ENCODE measurements around the gene TRUB2. TPM values are rescaled to one million over a fixed set of nuclear protein-coding genes. Genes with fewer than 3 reads are reported as not detected.

Gene TRUB2
- total and polyA plus RNA-seq, 2 of the 13 experiments (the other 11 are each of a cell fraction or from before 2014, with no cell fraction given): 22.3 to 41.2 TPM

DNA sequence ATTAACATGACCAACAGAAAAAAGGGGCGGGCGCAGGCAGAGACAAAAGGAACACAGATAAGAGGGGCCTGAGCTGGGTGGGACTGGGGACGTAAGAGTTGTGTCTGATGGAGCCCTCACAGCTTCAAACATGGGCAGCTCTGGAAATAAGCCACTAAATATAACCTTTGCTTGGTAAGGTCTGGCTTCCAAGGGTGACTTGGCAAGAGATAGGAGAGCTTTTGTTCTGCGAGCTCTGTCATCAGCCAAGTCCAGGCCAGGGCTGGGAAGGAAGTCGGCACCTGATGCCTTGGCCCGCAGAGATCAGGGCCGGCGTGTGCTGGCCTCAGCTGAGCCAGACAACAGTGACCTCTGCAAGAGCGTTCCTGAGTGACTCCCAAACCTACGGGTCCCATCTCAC is 11.8 kb downstream of the TRUB2 start (continued):
- TF ChIP-seq, protein P1, sequence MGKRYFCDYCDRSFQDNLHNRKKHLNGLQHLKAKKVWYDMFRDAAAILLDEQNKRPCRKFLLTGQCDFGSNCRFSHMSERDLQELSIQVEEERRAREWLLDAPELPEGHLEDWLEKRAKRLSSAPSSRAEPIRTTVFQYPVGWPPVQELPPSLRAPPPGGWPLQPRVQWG (CRISPR knock-in tag; IDR thresholded peaks at IDR 0.05; ENCODE audit: borderline replicate concordance, low read depth): no peak
- TF ChIP-seq, protein P2, sequence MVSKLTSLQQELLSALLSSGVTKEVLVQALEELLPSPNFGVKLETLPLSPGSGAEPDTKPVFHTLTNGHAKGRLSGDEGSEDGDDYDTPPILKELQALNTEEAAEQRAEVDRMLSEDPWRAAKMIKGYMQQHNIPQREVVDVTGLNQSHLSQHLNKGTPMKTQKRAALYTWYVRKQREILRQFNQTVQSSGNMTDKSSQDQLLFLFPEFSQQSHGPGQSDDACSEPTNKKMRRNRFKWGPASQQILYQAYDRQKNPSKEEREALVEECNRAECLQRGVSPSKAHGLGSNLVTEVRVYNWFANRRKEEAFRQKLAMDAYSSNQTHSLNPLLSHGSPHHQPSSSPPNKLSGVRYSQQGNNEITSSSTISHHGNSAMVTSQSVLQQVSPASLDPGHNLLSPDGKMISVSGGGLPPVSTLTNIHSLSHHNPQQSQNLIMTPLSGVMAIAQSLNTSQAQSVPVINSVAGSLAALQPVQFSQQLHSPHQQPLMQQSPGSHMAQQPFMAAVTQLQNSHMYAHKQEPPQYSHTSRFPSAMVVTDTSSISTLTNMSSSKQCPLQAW (CRISPR knock-in tag; IDR thresholded peaks at IDR 0.05): no peak
- TF ChIP-seq ZFP36L2 (CRISPR knock-in tag; IDR thresholded peaks at IDR 0.05) (no peak), SMARCE1 (IDR thresholded peaks at IDR 0.05; ENCODE audit: borderline replicate concordance) (no peak)

- H3K27me3 ChIP-seq (ENCODE audit: control insufficient read depth in 1 of 2, insufficient read depth in 2 of 2, low read length in 2 of 2): no peaks in the 10 kb centered on the region
- peaks cover 15 to 38% of the 10 kb centered on the region in 2 experiments for H3K36me3 ChIP-seq (replicated peaks in 1 of 2; ENCODE audit: control insufficient read depth in 1 of 2, insufficient read depth in 2 of 2, low read length in 2 of 2)
- no peak for FAIRE-seq
- H3K4me3 ChIP-seq (replicated peaks in 1 of 3; ENCODE audit: insufficient read depth in 1 of 3, low read depth in 2 of 3, low read length in 3 of 3): no peak overlapping the region
- no peak overlapping the region for H3K9ac ChIP-seq (ENCODE audit: insufficient read depth, low read depth, low read length)
- POLR2A ChIA-PET: interaction anchor here (3.0 kb wide), 1 partner anchor 10 kb away, joined by 15 read pairs; no protein-coding TSS in a partner anchor
- no peak for DNase-seq (ENCODE audit: low spot score)
- intact Hi-C loops (cut with micrococcal nuclease; ENCODE audit: unreplicated experiment) (no loop called here), in situ Hi-C loops (cut with HindIII; ENCODE audit: extremely low pct_ligation_motif_present, low pct_unique_long_range_greater_than_20kb) (no loop called here)
- H4K20me1 ChIP-seq (ENCODE audit: insufficient read depth, low read length): no peaks in the 10 kb centered on the region
- WGBS (ENCODE audit: low lambda C conversion rate): 92% methylated on average over 10 of the region's 16 CpGs
- no peaks in the 10 kb centered on the region for H3K4me1 ChIP-seq (ENCODE audit: insufficient read depth, low read length)
- no peak overlapping the region for H3K27ac ChIP-seq (ENCODE audit: extremely low read length, insufficient read depth, low read length)
- H2AFZ ChIP-seq (ENCODE audit: low read length): no peak overlapping the region
- H3K79me2 ChIP-seq (ENCODE audit: insufficient read depth, low read length): no peaks in the 10 kb centered on the region
- CTCF ChIA-PET (ENCODE audit: low intra/inter-chr PET ratio, low total read pairs): no interaction called here
- no peaks in the 10 kb centered on the region for H3K9me3 ChIP-seq (ENCODE audit: low read length)
- no peak overlapping the region for H3K4me2 ChIP-seq (ENCODE audit: low read depth, low read length)
- ATAC-seq: no peak
- no TSS peak for BruUV-seq (replicated peaks)
- TF ChIP-seq ZNF367 (CRISPR knock-in tag; IDR thresholded peaks at IDR 0.05; ENCODE audit: borderline replicate concordance): no peak
- TF ChIP-seq ZNF816 (CRISPR knock-in tag; IDR thresholded peaks at IDR 0.05; ENCODE audit: borderline replicate concordance): no peak
- no peak for TF ChIP-seq NR2F1 (CRISPR knock-in tag; IDR thresholded peaks at IDR 0.05)
- TF ChIP-seq JDP2 (CRISPR knock-in tag; IDR thresholded peaks at IDR 0.05; ENCODE audit: borderline replicate concordance): no peak
- no peak for TF ChIP-seq GABPA (IDR thresholded peaks at IDR 0.05; ENCODE audit: low read depth, low read length)
- no peak for TF ChIP-seq GABPA (CRISPR knock-in tag; IDR thresholded peaks at IDR 0.05; ENCODE audit: low read depth)
- TF ChIP-seq ZNF33A (CRISPR knock-in tag; IDR thresholded peaks at IDR 0.05; ENCODE audit: borderline replicate concordance): no peak
- no peak for TF ChIP-seq ZNF510 (CRISPR knock-in tag; IDR thresholded peaks at IDR 0.05; ENCODE audit: low read depth)
- TF ChIP-seq SPEN (CRISPR knock-in tag; IDR thresholded peaks at IDR 0.05; ENCODE audit: low read depth): no peak
- TF ChIP-seq KDM4B (CRISPR knock-in tag; IDR thresholded peaks at IDR 0.05): no peak
- no peak for TF ChIP-seq ZNF383 (CRISPR knock-in tag; IDR thresholded peaks at IDR 0.05; ENCODE audit: borderline replicate concordance)
- no peak for TF ChIP-seq KLF13 (CRISPR knock-in tag; IDR thresholded peaks at IDR 0.05)
- TF ChIP-seq, protein P3, sequence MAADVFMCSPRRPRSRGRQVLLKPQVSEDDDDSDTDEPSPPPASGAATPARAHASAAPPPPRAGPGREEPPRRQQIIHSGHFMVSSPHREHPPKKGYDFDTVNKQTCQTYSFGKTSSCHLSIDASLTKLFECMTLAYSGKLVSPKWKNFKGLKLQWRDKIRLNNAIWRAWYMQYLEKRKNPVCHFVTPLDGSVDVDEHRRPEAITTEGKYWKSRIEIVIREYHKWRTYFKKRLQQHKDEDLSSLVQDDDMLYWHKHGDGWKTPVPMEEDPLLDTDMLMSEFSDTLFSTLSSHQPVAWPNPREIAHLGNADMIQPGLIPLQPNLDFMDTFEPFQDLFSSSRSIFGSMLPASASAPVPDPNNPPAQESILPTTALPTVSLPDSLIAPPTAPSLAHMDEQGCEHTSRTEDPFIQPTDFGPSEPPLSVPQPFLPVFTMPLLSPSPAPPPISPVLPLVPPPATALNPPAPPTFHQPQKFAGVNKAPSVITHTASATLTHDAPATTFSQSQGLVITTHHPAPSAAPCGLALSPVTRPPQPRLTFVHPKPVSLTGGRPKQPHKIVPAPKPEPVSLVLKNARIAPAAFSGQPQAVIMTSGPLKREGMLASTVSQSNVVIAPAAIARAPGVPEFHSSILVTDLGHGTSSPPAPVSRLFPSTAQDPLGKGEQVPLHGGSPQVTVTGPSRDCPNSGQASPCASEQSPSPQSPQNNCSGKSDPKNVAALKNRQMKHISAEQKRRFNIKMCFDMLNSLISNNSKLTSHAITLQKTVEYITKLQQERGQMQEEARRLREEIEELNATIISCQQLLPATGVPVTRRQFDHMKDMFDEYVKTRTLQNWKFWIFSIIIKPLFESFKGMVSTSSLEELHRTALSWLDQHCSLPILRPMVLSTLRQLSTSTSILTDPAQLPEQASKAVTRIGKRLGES (CRISPR knock-in tag; IDR thresholded peaks at IDR 0.05; ENCODE audit: borderline replicate concordance): no peak
- TF ChIP-seq ZNF761 (CRISPR knock-in tag; conservative IDR thresholded peaks at IDR 0.05): no peak
- TF ChIP-seq ZBTB34 (CRISPR knock-in tag; IDR thresholded peaks at IDR 0.05): no peak
Measured at GRCh38 chr9:128309551-128309950, 12.7 kb downstream of the TRUB2 start.
